DOHH2 (cell line): ENCODE data around the gene KCNC1.

ENCODE experiments used
- H3F3A ChIP-seq: fragments of 200-600 bp; sonication (generic), shearing (Covaris generic); 2 replicates; pipeline ENCODE4 v1.6.0; 2016; ENCODE audit warnings: antibody characterized with exemption, mild to moderate bottlenecking; ENCODE audit not compliant: control insufficient read depth, insufficient read depth
- H3K27ac ChIP-seq: fragments of 200-600 bp; sonication (generic); 2 replicates; pipeline ENCODE4 v1.5.1; 2014; ENCODE audit warnings: low read depth, mild to moderate bottlenecking, low read length, moderate library complexity
- H3K27me3 ChIP-seq: fragments of 200-600 bp; sonication (generic); 2 replicates; pipeline ENCODE4 v1.6.1; 2014; ENCODE audit warnings: mild to moderate bottlenecking, low read length, mixed read lengths; ENCODE audit not compliant: control insufficient read depth
- H3K36me3 ChIP-seq: fragments of 200-600 bp; sonication (generic); 2 replicates; pipeline ENCODE4 v1.6.1; 2014; ENCODE audit warnings: mild to moderate bottlenecking, low read length, moderate library complexity, mixed read lengths; ENCODE audit not compliant: control insufficient read depth
- H3K4me1 ChIP-seq: fragments of 200-600 bp; sonication (generic); 2 replicates; pipeline ENCODE4 v1.6.1; 2014; ENCODE audit warnings: mild to moderate bottlenecking, low read length, mixed read lengths; ENCODE audit not compliant: control insufficient read depth
- H3K4me2 ChIP-seq: fragments of 200-600 bp; sonication (generic); 2 replicates; pipeline ENCODE4 v1.6.0; 2014; ENCODE audit warnings: mild to moderate bottlenecking, low read length, moderate library complexity
- H3K4me3 ChIP-seq: fragments of 200-600 bp; sonication (generic); 2 replicates; pipeline ENCODE4 v1.5.1; 2014; ENCODE audit warnings: mild to moderate bottlenecking, low read length, mixed read lengths
- H3K79me2 ChIP-seq: fragments of 200-600 bp; sonication (generic); 2 replicates; pipeline ENCODE4 v1.6.1; 2014; ENCODE audit warnings: mild to moderate bottlenecking, low read length, mixed read lengths; ENCODE audit not compliant: control insufficient read depth
- H3K9me2 ChIP-seq: fragments of 200-600 bp; sonication (generic); replicated peaks from 2 replicates; pipeline ENCODE4 v1.6.1; 2014; ENCODE audit warnings: mild to moderate bottlenecking, low read length, mixed read lengths; ENCODE audit not compliant: control insufficient read depth
- H3K9me3 ChIP-seq: fragments of 200-600 bp; sonication (generic); 2 replicates; pipeline ENCODE4 v1.6.1; 2014; ENCODE audit warnings: antibody characterized with exemption, low read length, mixed read lengths; ENCODE audit not compliant: control insufficient read depth, insufficient read depth
- H4K20me1 ChIP-seq: fragments of 200-600 bp; sonication (generic); 2 replicates; pipeline ENCODE4 v1.6.0; 2014; ENCODE audit warnings: low read depth, mild to moderate bottlenecking, antibody characterized with exemption, low read length, moderate library complexity; ENCODE audit not compliant: control insufficient read depth, insufficient read depth
- CTCF ChIP-seq: fragments of 200-600 bp; sonication (generic); IDR thresholded peaks from one replicate; pipeline ENCODE4 v1.5.1; 2014; ENCODE audit warnings: antibody characterized with exemption, mild to moderate bottlenecking, low read depth, low read length; ENCODE audit not compliant: poor library complexity, severe bottlenecking
- EZH2phosphoT487 ChIP-seq: fragments of 200-600 bp; sonication (generic); IDR thresholded peaks from 2 replicates; pipeline ENCODE4 v1.6.1; 2017; ENCODE audit warnings: borderline replicate concordance, mild to moderate bottlenecking, antibody characterized with exemption, low read length, moderate library complexity, mixed read lengths

KCNC1 gene

GRCh38 chr11:17741487-17741886, 6.9 kb downstream of the KCNC1 start:
- no peak for TF ChIP-seq EZH2phosphoT487
- TF ChIP-seq CTCF, result no peak
- Histone ChIP-seq H3K9me3 (no peaks in the 10 kb centered on the region), H3K36me3 (no peaks in the 10 kb centered on the region), H3K27me3 (peaks cover 4% of the 10 kb centered on the region; the same call in 1 of the 2 replicates), H3K4me3 (no peak overlapping the region), H3K79me2 (no peaks in the 10 kb centered on the region), H3K4me2 (no peak overlapping the region), H4K20me1 (no peaks in the 10 kb centered on the region), H3K27ac (no peak overlapping the region), H3F3A (no peaks in the 10 kb centered on the region), H3K9me2 (no peaks in the 10 kb centered on the region), H3K4me1 (no peaks in the 10 kb centered on the region)

- Histone ChIP-seq H3K79me2 (no peaks in the 10 kb centered on the region), H3K9me2 (no peaks in the 10 kb centered on the region), H3K27ac (no peak overlapping the region), H3K27me3 (peaks cover 4% of the 10 kb centered on the region; the same call in 1 of the 2 replicates), H3K36me3 (no peaks in the 10 kb centered on the region), H3K4me1 (no peaks in the 10 kb centered on the region), H3K9me3 (no peaks in the 10 kb centered on the region), H3F3A (no peaks in the 10 kb centered on the region), H3K4me3 (no peak overlapping the region), H4K20me1 (no peaks in the 10 kb centered on the region), H3K4me2 (no peak overlapping the region)
- no peak for TF ChIP-seq EZH2phosphoT487
These were observed 7.4 kb downstream of the KCNC1 start for GRCh38 chr11:17742019-17742418.

- Histone ChIP-seq H3F3A (no peaks in the 10 kb centered on the region), H3K9me2 (no peaks in the 10 kb centered on the region), H3K9me3 (no peaks in the 10 kb centered on the region), H4K20me1 (no peaks in the 10 kb centered on the region), H3K4me1 (no peaks in the 10 kb centered on the region), H3K27ac (no peak overlapping the region), H3K4me3 (no peak overlapping the region), H3K36me3 (no peaks in the 10 kb centered on the region), H3K27me3 (peaks cover 4% of the 10 kb centered on the region; the same call in 1 of the 2 replicates), H3K79me2 (no peaks in the 10 kb centered on the region), H3K4me2 (no peak overlapping the region)
- TF ChIP-seq CTCF (no peak), EZH2phosphoT487 (no peak)
These were observed 8.6 kb downstream of the KCNC1 start for GRCh38 chr11:17743026-17743807.

- no peak overlapping the region for H3K27ac ChIP-seq
- H3K27me3 ChIP-seq, result peaks cover 4% of the 10 kb centered on the region; the same call in 1 of the 2 replicates
- no peaks in the 10 kb centered on the region for H3K36me3 ChIP-seq
- no peaks in the 10 kb centered on the region for H3K79me2 ChIP-seq
- no peaks in the 10 kb centered on the region for H3K9me2 ChIP-seq
- no peaks in the 10 kb centered on the region for H3K9me3 ChIP-seq
- TF ChIP-seq CTCF (no peak), EZH2phosphoT487 (no peak)
- H3K4me2 ChIP-seq, result no peak overlapping the region
- H3K4me3 ChIP-seq, result no peak overlapping the region
- no peaks in the 10 kb centered on the region for H3F3A ChIP-seq
- H4K20me1 ChIP-seq, result no peaks in the 10 kb centered on the region
- no peaks in the 10 kb centered on the region for H3K4me1 ChIP-seq
These were observed 9.2 kb downstream of the KCNC1 start for GRCh38 chr11:17743808-17744119.
